Gastrocnemius medialis (tissue), 4 donors: Measurements from ENCODE around the gene SLITRK3. TPM values are rescaled to one million over a fixed set of nuclear protein-coding genes. Genes with fewer than 3 reads are reported as not detected.

Experiments
- ATAC-seq, 2 donors: fragments of 150-250 bp; one replicate each; pipeline ENCODE4 v1.9.1; 2016
- DNase-seq, 2 donors: peaks; one replicate each; pipeline ENCODE4 v3.0.0-alpha.2; 2019
- H3K27ac ChIP-seq, 4 donors: fragments of 200-600 bp; sonication (generic); 1 replicate in 1 of 4; 2 replicates in 3 of 4; pipeline ENCODE4 v1.5.1; 2016 to 2018; ENCODE audit warnings: mild to moderate bottlenecking in 2 of 4, moderate library complexity in 1 of 4
- H3K27me3 ChIP-seq, 3 donors: fragments of 200-600 bp; sonication (generic) in 2 of 3; 1 replicate in 1 of 3; 2 replicates in 2 of 3; pipeline versions ENCODE4 v1.5.1 to v1.6.0; 2016 to 2019; ENCODE audit warnings: mild to moderate bottlenecking in 1 of 3, moderate library complexity in 1 of 3
- H3K36me3 ChIP-seq, 2 donors: fragments of 200-600 bp; sonication (generic) in 1 of 2; one replicate each; pipeline ENCODE4 v1.5.1; 2017 to 2018
- H3K4me1 ChIP-seq, 2 donors: fragments of 200-600 bp; sonication (generic) in 1 of 2; one replicate each; pipeline ENCODE4 v1.5.1; 2016 to 2017; ENCODE audit warnings: mild to moderate bottlenecking in 2 of 2
- H3K4me3 ChIP-seq, 4 donors: fragments of 200-600 bp; sonication (generic) in 3 of 4; 1 replicate in 1 of 4; 2 replicates in 3 of 4; pipeline ENCODE4 v1.5.1; 2016 to 2019; ENCODE audit warnings: mild to moderate bottlenecking in 2 of 4
- H3K9me3 ChIP-seq, 3 donors: fragments of 200-600 bp; sonication (generic) in 2 of 3; 1 replicate in 1 of 3; 2 replicates in 2 of 3; pipeline ENCODE4 v1.5.1; 2016 to 2019
- CTCF ChIP-seq, 5 experiments: fragments of 450-650 bp in 3 of 5; fragments of 200-600 bp in 2 of 5; sonication (generic) in 2 of 5; IDR thresholded peaks in 4 of 5; conservative IDR thresholded peaks in 1 of 5; 1 replicate in 4 of 5; 2 replicates in 1 of 5; pipeline ENCODE4 v1.5.1; 2016 to 2019; ENCODE audit warnings: antibody characterized with exemption in 5 of 5, mild to moderate bottlenecking in 3 of 5, moderate library complexity in 3 of 5
- POLR2A ChIP-seq, 2 donors: fragments of 450-650 bp; IDR thresholded peaks; one replicate each; pipeline ENCODE4 v1.6.1; 2017; ENCODE audit warnings: antibody characterized with exemption in 2 of 2, mild to moderate bottlenecking in 2 of 2, moderate library complexity in 2 of 2
- in situ Hi-C, 4 donors: fragments of 200-750 bp; cut with MboI; loops; one replicate each; pipeline versions ENCODE4 v1.15.0 to v1.8.0; 2017; ENCODE audit warnings: low sequenced_read_pairs in 4 of 4
- intact Hi-C: fragments of 100-400 bp; cut with DNase I; formaldehyde crosslinking; loops from one replicate; pipeline ENCODE4 v1.15.1; 2023; ENCODE audit warnings: low total_unique reads
- total RNA-seq, 4 donors: library from RNA; depleted of rRNA; stranded (reverse); fragments of >200 nt; gene quantifications; one replicate each; pipeline versions ENCODE4 v1.1.0 to v1.2.3, GENCODE V29; 2016

SLITRK3 gene
- total RNA-seq, 4 donors from 2014 or later, result not detected

DNA sequence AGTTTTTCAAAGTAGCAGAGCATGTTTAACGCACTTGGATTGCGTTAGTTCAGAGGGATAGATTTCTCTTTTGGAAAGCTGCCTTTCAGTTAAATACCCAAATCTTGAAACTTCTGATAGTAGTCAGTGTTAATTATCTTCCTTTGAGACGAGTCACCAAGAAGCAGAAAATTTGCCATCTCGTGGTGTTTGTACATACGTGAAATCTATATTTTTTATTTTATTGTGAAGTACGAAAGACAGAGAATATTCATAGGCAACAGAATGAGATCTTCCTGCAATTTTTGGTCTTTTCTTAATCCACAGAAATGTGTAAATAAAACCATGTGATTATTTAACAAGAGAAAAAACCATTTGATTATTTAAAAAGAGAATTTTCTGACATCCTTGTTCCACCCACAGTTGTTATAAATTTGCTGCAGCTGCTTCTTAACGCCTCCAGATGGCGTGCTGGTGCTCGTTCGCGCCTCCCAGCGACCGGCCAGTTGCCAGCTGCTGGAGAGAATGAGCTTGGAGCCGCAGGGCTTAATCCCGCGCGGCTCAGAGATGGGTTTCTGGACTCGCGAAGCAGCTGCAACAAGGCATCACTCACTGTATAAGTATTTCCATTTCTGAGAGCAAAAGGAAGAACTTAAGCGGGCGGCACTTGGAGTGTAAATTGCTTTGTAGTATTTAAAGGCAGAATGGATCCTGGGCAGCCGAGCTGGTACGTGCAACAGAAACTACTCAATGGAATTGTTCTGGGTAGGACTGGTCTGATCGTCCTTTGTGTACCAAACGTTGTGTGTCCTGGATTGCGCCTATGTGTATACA, 10.5 kb upstream of the SLITRK3 start:
- Histone ChIP-seq H3K36me3 (no peaks in the 10 kb centered on the region), H3K27me3 (no peaks in the 10 kb centered on the region), H3K4me3 (peak overlapping the region; percentile 22 to 50 (median 40)), H3K9me3 (no peaks in the 10 kb centered on the region), H3K27ac (no peak overlapping the region), H3K4me1 (peaks cover 0 to 4% of the 10 kb centered on the region in 2 donors)
- peak; percentile 19 to 80 (median 56) for TF ChIP-seq CTCF (IDR thresholded peaks at IDR 0.05 in 4 of 5, conservative IDR thresholded peaks at IDR 0.05 in 1 of 5)
- no peak for TF ChIP-seq POLR2A (IDR thresholded peaks at IDR 0.05)
- intact Hi-C loops, result no loop called here
- DNase-seq (peak; percentile 27 to 58), ATAC-seq (peak; percentile 62 to 80)
- in situ Hi-C loops, result no loop called here

- ATAC-seq, result no peak
- TF ChIP-seq POLR2A (IDR thresholded peaks at IDR 0.05) (no peak), CTCF (IDR thresholded peaks at IDR 0.05 in 4 of 5, conservative IDR thresholded peaks at IDR 0.05 in 1 of 5) (no peak)
- peaks cover 0 to 4% (median 3%) of the 10 kb centered on the region in 3 donors for H3K27me3 ChIP-seq
These were observed 8.3 kb upstream of the SLITRK3 start for GRCh38 chr3:165204445-165204844.

GRCh38 chr3:165202995-165203394, 6.8 kb upstream of the SLITRK3 start:
- intact Hi-C loops, result no loop called here
- no peaks in the 10 kb centered on the region for H3K9me3 ChIP-seq
- TF ChIP-seq POLR2A (IDR thresholded peaks at IDR 0.05), result no peak
- no peak for TF ChIP-seq CTCF (IDR thresholded peaks at IDR 0.05 in 4 of 5, conservative IDR thresholded peaks at IDR 0.05 in 1 of 5)
- no peak overlapping the region for H3K27ac ChIP-seq
- peaks cover 6 to 17% (median 12%) of the 10 kb centered on the region in 3 donors for H3K27me3 ChIP-seq
- H3K4me1 ChIP-seq, result peaks cover 0 to 4% of the 10 kb centered on the region in 2 donors
- no peak overlapping the region for H3K4me3 ChIP-seq
- in situ Hi-C loops, result no loop called here
- ATAC-seq, result no peak
- no peak for DNase-seq
- H3K36me3 ChIP-seq, result no peaks in the 10 kb centered on the region

More at GRCh38 chr3:165204445-165204844, 8.3 kb upstream of the SLITRK3 start:
- Histone ChIP-seq H3K9me3 (no peaks in the 10 kb centered on the region), H3K4me1 (peaks cover 0 to 4% of the 10 kb centered on the region in 2 donors), H3K27ac (no peak overlapping the region), H3K36me3 (no peaks in the 10 kb centered on the region), H3K4me3 (no peak overlapping the region)
- intact Hi-C loops, result no loop called here
- DNase-seq, result no peak
- in situ Hi-C loops, result no loop called here

DNA sequence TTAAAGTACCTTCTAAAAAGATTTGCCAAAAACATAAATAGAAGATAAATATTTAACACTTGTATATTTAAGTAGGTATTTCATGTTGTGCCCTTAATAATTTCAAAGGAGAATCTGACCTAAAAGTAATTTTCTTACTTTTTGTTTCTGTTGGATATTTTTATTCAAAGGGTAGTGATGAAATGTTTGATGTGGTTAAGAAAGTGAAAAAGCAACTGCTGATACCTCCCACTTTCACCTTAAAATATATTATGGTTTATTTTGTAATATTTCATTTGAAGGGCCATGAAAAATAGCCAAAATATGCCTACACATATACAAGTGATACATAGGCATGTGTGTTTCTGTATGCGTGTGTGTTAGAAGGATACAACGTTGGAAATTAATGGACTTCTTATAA, 5.8 kb upstream of the SLITRK3 start:
- no peaks in the 10 kb centered on the region for H3K36me3 ChIP-seq
- TF ChIP-seq POLR2A (IDR thresholded peaks at IDR 0.05) (no peak), CTCF (IDR thresholded peaks at IDR 0.05 in 4 of 5, conservative IDR thresholded peaks at IDR 0.05 in 1 of 5) (no peak)
- peaks cover 17 to 28% (median 22%) of the 10 kb centered on the region in 3 donors for H3K27me3 ChIP-seq
- intact Hi-C loops, result no loop called here
- DNase-seq (no peak), ATAC-seq (no peak)
- peaks cover 5 to 7% of the 10 kb centered on the region in 2 donors for H3K4me1 ChIP-seq
- no peaks in the 10 kb centered on the region for H3K9me3 ChIP-seq
- no peak overlapping the region for H3K27ac ChIP-seq
- in situ Hi-C loops, result no loop called here
- no peak overlapping the region for H3K4me3 ChIP-seq
